ENCODE measurements around the gene PACRG. TPM values are rescaled to one million over a fixed set of nuclear protein-coding genes. Genes with fewer than 3 reads are reported as not detected.

PACRG gene
- total RNA-seq, 1 experiment from 2014 or later: 0.26 TPM

DNA sequence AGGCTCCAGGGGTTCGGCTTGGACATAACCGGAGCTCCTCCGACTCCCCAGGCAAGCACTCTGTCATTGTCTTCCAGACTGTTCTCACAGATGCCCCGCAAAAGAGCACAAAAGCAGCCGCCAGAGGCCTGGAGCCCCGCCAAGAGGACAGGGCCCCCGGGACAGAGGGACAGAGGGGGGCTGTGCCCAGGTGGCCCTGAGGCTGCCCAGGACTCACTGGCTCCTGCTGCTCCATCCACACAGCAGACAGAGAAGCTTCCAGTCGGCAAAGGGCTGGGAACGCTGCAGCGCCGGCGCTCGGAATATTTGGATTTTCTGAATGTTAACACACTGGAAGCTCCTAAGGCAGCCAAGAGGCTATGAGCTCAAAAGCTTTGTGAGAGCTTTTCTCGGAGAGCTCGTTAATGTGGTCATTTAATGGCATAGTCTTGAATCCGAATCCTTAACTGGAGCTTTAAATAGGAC lies 618.8 kb downstream of the PACRG start:
- no peak overlapping the region; the same call in 1 of the 2 replicates for H3K14ac ChIP-seq (ENCODE audit: insufficient read depth, low read length)
- H4K8ac ChIP-seq (replicated peaks; ENCODE audit: insufficient read length, low read depth, low read length): no peak overlapping the region
- Mint-ChIP-seq H3K27me3 (ENCODE audit: low read depth) (no peaks in the 10 kb centered on the region), H3K27ac (no peak overlapping the region), H3K36me3 (ENCODE audit: insufficient read depth in 1 of 3, low read depth in 3 of 3) (no peaks in the 10 kb centered on the region), H3K4me3 (no peak overlapping the region), H3K9me3 (no peaks in the 10 kb centered on the region), H3K4me1 (peaks cover 7 to 14% of the 10 kb centered on the region in 2 experiments)
- no peak overlapping the region for H2AFZ ChIP-seq (ENCODE audit: low read length)
- no peaks in the 10 kb centered on the region for H3K79me2 ChIP-seq (ENCODE audit: insufficient read depth, low read length)
- no CpG with 5 or more reads among the region's 16 CpGs for WGBS (ENCODE audit: extremely low coverage, insufficient read length, low lambda C conversion rate)
- no peak overlapping the region for H3K4ac ChIP-seq (ENCODE audit: low read depth, low read length)
- H3K56ac ChIP-seq (ENCODE audit: insufficient read length, low read depth, low read length): no peak overlapping the region
- no peaks in the 10 kb centered on the region for H4K20me1 ChIP-seq (ENCODE audit: control insufficient read depth, insufficient read depth, insufficient read length)
- no peaks in the 10 kb centered on the region; the same call in 1 of the 2 replicates for H3K4me1 ChIP-seq (ENCODE audit: insufficient read depth, low read length)
- H3K79me1 ChIP-seq (ENCODE audit: insufficient read depth, low read depth, low read length, poor library complexity, severe bottlenecking): no peaks in the 10 kb centered on the region
- TF ChIP-seq, protein P1, sequence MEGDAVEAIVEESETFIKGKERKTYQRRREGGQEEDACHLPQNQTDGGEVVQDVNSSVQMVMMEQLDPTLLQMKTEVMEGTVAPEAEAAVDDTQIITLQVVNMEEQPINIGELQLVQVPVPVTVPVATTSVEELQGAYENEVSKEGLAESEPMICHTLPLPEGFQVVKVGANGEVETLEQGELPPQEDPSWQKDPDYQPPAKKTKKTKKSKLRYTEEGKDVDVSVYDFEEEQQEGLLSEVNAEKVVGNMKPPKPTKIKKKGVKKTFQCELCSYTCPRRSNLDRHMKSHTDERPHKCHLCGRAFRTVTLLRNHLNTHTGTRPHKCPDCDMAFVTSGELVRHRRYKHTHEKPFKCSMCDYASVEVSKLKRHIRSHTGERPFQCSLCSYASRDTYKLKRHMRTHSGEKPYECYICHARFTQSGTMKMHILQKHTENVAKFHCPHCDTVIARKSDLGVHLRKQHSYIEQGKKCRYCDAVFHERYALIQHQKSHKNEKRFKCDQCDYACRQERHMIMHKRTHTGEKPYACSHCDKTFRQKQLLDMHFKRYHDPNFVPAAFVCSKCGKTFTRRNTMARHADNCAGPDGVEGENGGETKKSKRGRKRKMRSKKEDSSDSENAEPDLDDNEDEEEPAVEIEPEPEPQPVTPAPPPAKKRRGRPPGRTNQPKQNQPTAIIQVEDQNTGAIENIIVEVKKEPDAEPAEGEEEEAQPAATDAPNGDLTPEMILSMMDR (conservative IDR thresholded peaks at IDR 0.05): no peak
- no peak overlapping the region for H3K4me2 ChIP-seq (ENCODE audit: insufficient read depth, insufficient read length, low read length)
- H2BK20ac ChIP-seq (ENCODE audit: low read depth, low read length, poor library complexity, severe bottlenecking): no peak overlapping the region
- DNase-seq: no peak
- H3T11ph ChIP-seq (ENCODE audit: low read length): no peak overlapping the region
- no peak overlapping the region for H3K18ac ChIP-seq (ENCODE audit: insufficient read length, low read depth, low read length)
- H4K5ac ChIP-seq (ENCODE audit: insufficient read length, low read depth, low read length): no peak overlapping the region
- H3K23ac ChIP-seq (ENCODE audit: insufficient read length, low read depth, low read length): no peak overlapping the region
- no peak overlapping the region for H2BK15ac ChIP-seq (ENCODE audit: low read depth, low read length)
- H3K9ac ChIP-seq (ENCODE audit: extremely low read depth, insufficient read length, low read length): no peak overlapping the region
- no peak overlapping the region for H2BK5ac ChIP-seq (ENCODE audit: insufficient read length, low read length)
- no peak overlapping the region for H3K27ac ChIP-seq (ENCODE audit: insufficient read length, low read depth, low read length)
- H2BK12ac ChIP-seq (ENCODE audit: insufficient read length, low read depth, low read length): no peak overlapping the region
- no peaks in the 10 kb centered on the region for H3K27me3 ChIP-seq (ENCODE audit: insufficient read depth, low read length)
- H2BK120ac ChIP-seq (ENCODE audit: low read depth, low read length, poor library complexity, severe bottlenecking): no peak overlapping the region
- no peak overlapping the region for H2AK5ac ChIP-seq (ENCODE audit: insufficient read length, low read length)
- no peaks in the 10 kb centered on the region for H3K9me3 ChIP-seq (ENCODE audit: control insufficient read depth, low read depth, low read length)
- H4K91ac ChIP-seq (ENCODE audit: insufficient read length, low read depth, low read length): no peak overlapping the region
- H3K23me2 ChIP-seq (ENCODE audit: insufficient read length, low read depth, low read length, poor library complexity, severe bottlenecking): no peaks in the 10 kb centered on the region
